Measurements from ENCODE around the gene HBG1. TPM values are rescaled to one million over a fixed set of nuclear protein-coding genes. Genes with fewer than 3 reads are reported as not detected.

HBG1 gene
- total and polyA plus RNA-seq, 2 of the 8 experiments (the other 6 are each of a cell fraction or from before 2014, with no cell fraction given): 0.26 TPM; not detected in 1

DNA sequence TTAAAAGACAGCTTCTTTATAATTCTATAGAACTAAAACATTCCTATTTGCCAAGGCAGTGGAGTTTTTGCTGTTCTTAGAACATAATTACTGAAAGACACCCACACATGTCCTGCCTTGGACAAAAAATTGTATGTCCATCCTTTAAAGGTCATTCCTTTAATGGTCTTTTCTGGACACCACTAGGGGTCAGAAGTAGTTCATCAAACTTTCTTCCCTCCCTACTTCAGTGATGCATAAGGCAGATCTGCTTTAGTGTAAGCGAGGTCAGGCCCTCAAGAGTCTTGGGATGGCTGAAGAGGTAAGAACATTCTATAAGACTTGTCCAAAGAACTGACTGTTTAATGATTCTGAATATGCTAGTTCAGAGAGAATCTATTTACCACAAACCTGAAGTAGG, 44.9 kb downstream of the HBG1 start:
- H4K91ac ChIP-seq (replicated peaks; ENCODE audit: insufficient read length, low read length): no peak overlapping the region
- no peak overlapping the region for H3K9ac ChIP-seq (replicated peaks in 1 of 4; ENCODE audit: extremely low read depth in 1 of 4, low read depth in 3 of 4, low read length in 3 of 4)
- peak in 1 of 2 experiments; percentile 3 for DNase-seq (ENCODE audit: low read depth in 1 of 2, low spot score in 2 of 2)
- no peak overlapping the region for H3K4ac ChIP-seq (replicated peaks; ENCODE audit: insufficient read length, low read depth, low read length)
- H3K14ac ChIP-seq (ENCODE audit: insufficient read length): no peak overlapping the region
- no peak overlapping the region for H4K5ac ChIP-seq (ENCODE audit: insufficient read length, low read depth, low read length)
- no peak overlapping the region for H3K4me3 ChIP-seq (ENCODE audit: extremely low read depth in 1 of 4, insufficient read depth in 2 of 4, low read depth in 3 of 4, low read length in 4 of 4)
- H2BK15ac ChIP-seq (ENCODE audit: low read length): no peak overlapping the region
- H3K18ac ChIP-seq (ENCODE audit: extremely low read depth, low read length): no peak overlapping the region
- no peak overlapping the region for H2BK20ac ChIP-seq (ENCODE audit: low read length)
- POLR2A ChIA-PET (ENCODE audit: partially characterized antibody): no interaction called here
- 35% methylated on average over 1 of the region's 1 CpG; no CpG with 5 or more reads in 1 of the 2 experiments for WGBS, 2 experiments (ENCODE audit: extremely low coverage in 1 of 2, insufficient coverage in 1 of 2, insufficient read length in 1 of 2, insufficient replicate concordance in 2 of 2, low coverage in 1 of 2, low lambda C conversion rate in 2 of 2, missing lambda C conversion rate in 1 of 2)
- H4K20me1 ChIP-seq (replicated peaks in 1 of 2; ENCODE audit: control insufficient read depth in 1 of 2, insufficient read depth in 2 of 2, low read length in 2 of 2): no peaks in the 10 kb centered on the region
- no peak overlapping the region for H3K27ac ChIP-seq (ENCODE audit: low read depth, low read length)
- H3K4me2 ChIP-seq (ENCODE audit: insufficient read depth in 1 of 2, low read depth in 2 of 2, low read length in 2 of 2): no peak overlapping the region
- no peaks in the 10 kb centered on the region for H3K36me3 ChIP-seq (ENCODE audit: control insufficient read depth in 2 of 4, insufficient read depth in 4 of 4, low read length in 3 of 4)
- H3K56ac ChIP-seq (replicated peaks; ENCODE audit: insufficient read length, low read depth, low read length): no peak overlapping the region
- peak; percentile 91 for FAIRE-seq
- TF ChIP-seq, protein P1, sequence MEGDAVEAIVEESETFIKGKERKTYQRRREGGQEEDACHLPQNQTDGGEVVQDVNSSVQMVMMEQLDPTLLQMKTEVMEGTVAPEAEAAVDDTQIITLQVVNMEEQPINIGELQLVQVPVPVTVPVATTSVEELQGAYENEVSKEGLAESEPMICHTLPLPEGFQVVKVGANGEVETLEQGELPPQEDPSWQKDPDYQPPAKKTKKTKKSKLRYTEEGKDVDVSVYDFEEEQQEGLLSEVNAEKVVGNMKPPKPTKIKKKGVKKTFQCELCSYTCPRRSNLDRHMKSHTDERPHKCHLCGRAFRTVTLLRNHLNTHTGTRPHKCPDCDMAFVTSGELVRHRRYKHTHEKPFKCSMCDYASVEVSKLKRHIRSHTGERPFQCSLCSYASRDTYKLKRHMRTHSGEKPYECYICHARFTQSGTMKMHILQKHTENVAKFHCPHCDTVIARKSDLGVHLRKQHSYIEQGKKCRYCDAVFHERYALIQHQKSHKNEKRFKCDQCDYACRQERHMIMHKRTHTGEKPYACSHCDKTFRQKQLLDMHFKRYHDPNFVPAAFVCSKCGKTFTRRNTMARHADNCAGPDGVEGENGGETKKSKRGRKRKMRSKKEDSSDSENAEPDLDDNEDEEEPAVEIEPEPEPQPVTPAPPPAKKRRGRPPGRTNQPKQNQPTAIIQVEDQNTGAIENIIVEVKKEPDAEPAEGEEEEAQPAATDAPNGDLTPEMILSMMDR (IDR thresholded peaks at IDR 0.05; ENCODE audit: control extremely low read depth in 1 of 3, insufficient read depth in 1 of 3, low read depth in 1 of 3, low read length in 3 of 3): peak in 2 of 3 experiments; percentile 64; a peak in 3 of 4 replicates
- peak; percentile 88 to 91 for TF ChIP-seq RAD21 (IDR thresholded peaks at IDR 0.05 in 1 of 2, conservative IDR thresholded peaks at IDR 0.05 in 1 of 2; ENCODE audit: low read depth in 2 of 2, low read length in 2 of 2)
- 0 out of 2 replicates have a peak, but pooled peaks have one; percentile 34 for TF ChIP-seq BRCA1 (IDR thresholded peaks at IDR 0.05; ENCODE audit: low read depth, low read length)
- no peak for TF ChIP-seq BACH1 (IDR thresholded peaks at IDR 0.05; ENCODE audit: low read length)
- no peak for TF ChIP-seq SIRT6 (IDR thresholded peaks at IDR 0.05; ENCODE audit: low read length)
- TF ChIP-seq CBX8 (IDR thresholded peaks at IDR 0.05; ENCODE audit: borderline replicate concordance, low read depth, low read length): no peak
- TF ChIP-seq POLR2AphosphoS5 (IDR thresholded peaks at IDR 0.05; ENCODE audit: low read depth, low read length): no peak
- no peaks in the 10 kb centered on the region for H3K23me2 ChIP-seq (ENCODE audit: low read depth, low read length)
- no peak overlapping the region for H2BK120ac ChIP-seq (replicated peaks; ENCODE audit: low read depth, low read length)
- H3K9me3 ChIP-seq (ENCODE audit: insufficient read depth in 2 of 2, low read depth in 1 of 2, low read length in 1 of 2): no peaks in the 10 kb centered on the region
- H2BK5ac ChIP-seq (ENCODE audit: low read depth, low read length): no peak overlapping the region
- H2AFZ ChIP-seq (ENCODE audit: low read length): no peak overlapping the region
- H2BK12ac ChIP-seq (ENCODE audit: low read depth, low read length): no peak overlapping the region
- CTCF ChIA-PET (ENCODE audit: partially characterized antibody): interaction anchor here (1.0 to 5.8 kb wide), 4 partner anchors 17 to 112 kb away, joined by 3 to 36 read pairs (median 4); no protein-coding TSS in a partner anchor
- H3K79me2 ChIP-seq (ENCODE audit: control insufficient read depth in 1 of 2, insufficient read depth in 2 of 2, low read length in 2 of 2): no peaks in the 10 kb centered on the region
- H3K79me1 ChIP-seq (ENCODE audit: low read depth, low read length): no peaks in the 10 kb centered on the region
- no peaks in the 10 kb centered on the region for H3K27me3 ChIP-seq (replicated peaks in 1 of 4; ENCODE audit: control insufficient read depth in 3 of 4, extremely low read depth in 1 of 4, insufficient read depth in 3 of 4, low read length in 3 of 4)
- H3K4me1 ChIP-seq (replicated peaks in 1 of 4; ENCODE audit: control insufficient read depth in 3 of 4, insufficient read depth in 4 of 4, low read length in 3 of 4): no peaks in the 10 kb centered on the region
- no peak overlapping the region for H4K8ac ChIP-seq (ENCODE audit: extremely low read depth, insufficient read depth, low read length)
- H3K23ac ChIP-seq (ENCODE audit: insufficient read length): no peak overlapping the region
- no peak overlapping the region for H2AK5ac ChIP-seq (ENCODE audit: low read depth, low read length)

Data from H1 (cell line).